Measurements from ENCODE around the gene RPL29. TPM values are rescaled to one million over a fixed set of nuclear protein-coding genes. Genes with fewer than 3 reads are reported as not detected.

Gene RPL29
- total RNA-seq, 2 donors from 2014 or later: 1,051 to 1,273 TPM

GRCh38 chr3:51983578-51984268 lies 12.0 kb downstream of the RPL29 start:
- Histone ChIP-seq H3K9me3 (no peaks in the 10 kb centered on the region), H3K36me3 (no peaks in the 10 kb centered on the region), H3K4me3 (peak overlapping the region; percentile 60), H3K27me3 (no peaks in the 10 kb centered on the region), H3K9ac (ENCODE audit: low read depth in 2 of 2, low read length in 2 of 2) (peak overlapping the region; percentile 95 to 97), H3K4me1 (peaks cover 13% of the 10 kb centered on the region), H3K27ac (peak overlapping the region; percentile 99)
- intact Hi-C loops (cut with DNase I): no loop called here
- no peak for TF ChIP-seq CTCF (IDR thresholded peaks at IDR 0.05)
- no peak for DNase-seq

- H3K27ac ChIP-seq: peak within 1 kb of the TSS; percentile 99
- H3K9ac ChIP-seq (ENCODE audit: low read depth in 2 of 2, low read length in 2 of 2): peak within 1 kb of the TSS; percentile 95 to 97
- H3K36me3 ChIP-seq: no peaks in the 10 kb centered on the region
- no peaks in the 10 kb centered on the region for H3K27me3 ChIP-seq
- intact Hi-C loops (cut with DNase I): no loop called here
- H3K4me1 ChIP-seq: peaks cover 13% of the 10 kb centered on the region
- peak within 1 kb of the TSS; percentile 60 for H3K4me3 ChIP-seq
- peak; percentile 93 for DNase-seq
- no peak for TF ChIP-seq CTCF (IDR thresholded peaks at IDR 0.05)
- no peaks in the 10 kb centered on the region for H3K9me3 ChIP-seq
Measured at GRCh38 chr3:51982838-51983577, 12.7 kb downstream of the RPL29 start, which contains the start of gene ACY1. Gene ACY1 (plus strand): TSS chr3:51983535. CDS start chr3:51984065, 530 bp downstream.

- intact Hi-C loops (cut with DNase I): no loop called here
- Histone ChIP-seq H3K36me3 (no peaks in the 10 kb centered on the region), H3K9ac (ENCODE audit: low read depth in 2 of 2, low read length in 2 of 2) (peak overlapping the region; percentile 95 to 97), H3K27me3 (no peaks in the 10 kb centered on the region), H3K27ac (peak overlapping the region; percentile 99), H3K9me3 (no peaks in the 10 kb centered on the region), H3K4me3 (peak overlapping the region; percentile 60), H3K4me1 (peaks cover 13% of the 10 kb centered on the region)
- DNase-seq: peak; percentile 83
- peak; percentile 65 for TF ChIP-seq CTCF (IDR thresholded peaks at IDR 0.05)
Measured at GRCh38 chr3:51982352-51982837, 13.3 kb downstream of the RPL29 start.

- Histone ChIP-seq H3K36me3 (no peaks in the 10 kb centered on the region), H3K27ac (no peak overlapping the region), H3K4me3 (no peak overlapping the region), H3K27me3 (no peaks in the 10 kb centered on the region), H3K9ac (ENCODE audit: low read depth in 2 of 2, low read length in 2 of 2) (no peak overlapping the region), H3K4me1 (peaks cover 13% of the 10 kb centered on the region), H3K9me3 (no peaks in the 10 kb centered on the region)
- DNase-seq: no peak
- intact Hi-C loops (cut with DNase I): no loop called here
- no peak for TF ChIP-seq CTCF (IDR thresholded peaks at IDR 0.05)
Measured at GRCh38 chr3:51980253-51980652, 15.4 kb downstream of the RPL29 start.

GRCh38 chr3:51978143-51978502 lies 17.6 kb downstream of the RPL29 start:
- Histone ChIP-seq H3K4me3 (no peak overlapping the region), H3K36me3 (no peaks in the 10 kb centered on the region), H3K27me3 (no peaks in the 10 kb centered on the region), H3K27ac (no peak overlapping the region), H3K9me3 (no peaks in the 10 kb centered on the region), H3K4me1 (peaks cover 6% of the 10 kb centered on the region), H3K9ac (ENCODE audit: low read depth in 2 of 2, low read length in 2 of 2) (no peak overlapping the region)
- intact Hi-C loops (cut with DNase I): no loop called here
- TF ChIP-seq CTCF (IDR thresholded peaks at IDR 0.05): no peak
- no peak for DNase-seq

All from colonic mucosa (tissue), 4 donors.